Lower leg skin (tissue), 4 donors: ENCODE data around the gene PILRA. TPM values are rescaled to one million over a fixed set of nuclear protein-coding genes. Genes with fewer than 3 reads are reported as not detected.

Source experiments
- DNase-seq, 2 donors: peaks; one replicate each; pipeline ENCODE4 v3.0.0-alpha.2; 2019; ENCODE audit warnings: low spot score in 2 of 2
- H3K4me3 ChIP-seq: fragments of 200-600 bp; sonication (generic); 2 replicates; pipeline ENCODE4 v1.5.1; 2017; ENCODE audit warnings: mild to moderate bottlenecking, low read depth; ENCODE audit not compliant: poor library complexity, severe bottlenecking
- CTCF ChIP-seq, 3 donors: fragments of 450-650 bp; IDR thresholded peaks; one replicate each; pipeline ENCODE4 v1.5.1; 2016; ENCODE audit warnings: antibody characterized with exemption in 3 of 3, mild to moderate bottlenecking in 3 of 3, moderate library complexity in 2 of 3
- POLR2A ChIP-seq, 2 donors: fragments of 450-650 bp; IDR thresholded peaks; one replicate each; pipeline ENCODE4 v1.6.1; 2016 to 2017; ENCODE audit warnings: antibody characterized with exemption in 2 of 2, mild to moderate bottlenecking in 1 of 2, moderate library complexity in 1 of 2
- WGBS, 2 donors: methylation state at CpG; one replicate each; pipeline ENCODE4 v1.1.5; 2018; 5-methylcytosine and 5-hydroxymethylcytosine counted together
- intact Hi-C: fragments of 100-400 bp; cut with DNase I; formaldehyde crosslinking; loops from one replicate; pipeline ENCODE4 v1.15.0; 2023; ENCODE audit warnings: low total_unique reads
- total RNA-seq, 4 donors: library from RNA; depleted of rRNA; stranded (reverse); fragments of >200 nt; gene quantifications; one replicate each; pipeline ENCODE4 v1.1.0, GENCODE V29; 2016

The PILRA gene
- total RNA-seq, 4 donors from 2014 or later: 2.2 to 4.6 (median 3.4) TPM

- 80 to 87% methylated on average over 6 of the region's 6 CpGs for WGBS, 2 donors
- peak in 1 of 2 donors; percentile 79 for DNase-seq
- no peak overlapping the region for H3K4me3 ChIP-seq
- intact Hi-C loops: no loop called here
- TF ChIP-seq POLR2A (IDR thresholded peaks at IDR 0.05) (no peak), CTCF (IDR thresholded peaks at IDR 0.05) (no peak)
Measured at GRCh38 chr7:100353685-100354330, 19.5 kb upstream of the PILRA start.

- no peak for DNase-seq
- TF ChIP-seq CTCF (IDR thresholded peaks at IDR 0.05): no peak
- TF ChIP-seq POLR2A (IDR thresholded peaks at IDR 0.05): no peak
- intact Hi-C loops: no loop called here
- WGBS, 2 donors: 87 to 90% methylated on average over 5 to 8 of the region's 8 CpGs
- H3K4me3 ChIP-seq: no peak overlapping the region
Measured at GRCh38 chr7:100356416-100357068, 16.7 kb upstream of the PILRA start.

GRCh38 chr7:100357131-100357561 is 16.1 kb upstream of the PILRA start:
- DNase-seq: no peak
- no peak overlapping the region for H3K4me3 ChIP-seq
- TF ChIP-seq POLR2A (IDR thresholded peaks at IDR 0.05): no peak
- TF ChIP-seq CTCF (IDR thresholded peaks at IDR 0.05): no peak
- 89 to 92% methylated on average over 6 of the region's 6 CpGs for WGBS, 2 donors
- intact Hi-C loops: no loop called here

GRCh38 chr7:100358027-100358856 is 15.0 kb upstream of the PILRA start, which contains the start of gene PILRB:
Gene PILRB (plus strand): TSS chr7:100358117. CDS start chr7:100358303, 186 bp downstream.
- intact Hi-C loops: no loop called here
- no peak for DNase-seq
- 80 to 83% methylated on average over 8 to 11 of the region's 11 CpGs for WGBS, 2 donors
- TF ChIP-seq CTCF (IDR thresholded peaks at IDR 0.05): no peak
- TF ChIP-seq POLR2A (IDR thresholded peaks at IDR 0.05): no peak
- no peak within 1 kb of the TSS for H3K4me3 ChIP-seq

- no peak for DNase-seq
- no peak overlapping the region for H3K4me3 ChIP-seq
- WGBS, 2 donors: 95 to 96% methylated on average over 7 to 8 of the region's 8 CpGs
- intact Hi-C loops: no loop called here
- TF ChIP-seq POLR2A (IDR thresholded peaks at IDR 0.05) (no peak), CTCF (IDR thresholded peaks at IDR 0.05) (no peak)
Measured at GRCh38 chr7:100358857-100359212, 14.5 kb upstream of the PILRA start.
